CD4-positive, CD25-positive, alpha-beta regulatory T cell (primary cell): Measurements from ENCODE around the gene NDUFAF5. TPM values are rescaled to one million over a fixed set of nuclear protein-coding genes. Genes with fewer than 3 reads are reported as not detected.
"Not testable (repeated sequence)": the region's sequence is repeated elsewhere in the genome, so short reads cannot be mapped to it uniquely, and the experiment has no call there.

Experiments
- ATAC-seq, 2 donors: fragments of 150-1000 bp; cut with Tn5 transposase; one replicate each; pipeline ENCODE4 v1.10.0; 2021; ENCODE audit warnings: low read depth in 2 of 2, moderate number of reproducible peaks in 2 of 2, moderate library complexity in 1 of 2
- DNase-seq, 3 donors: peaks; one replicate each; pipeline versions ENCODE4 v3.0.0 to v3.0.0-alpha.2; 2012 to 2022; ENCODE audit warnings: mixed read lengths in 1 of 3
- H3K27ac ChIP-seq: one replicate; pipeline ENCODE4 v1.7.0; 2013; ENCODE audit warnings: mild to moderate bottlenecking, low read length; ENCODE audit not compliant: insufficient read depth, poor library complexity, severe bottlenecking
- H3K27me3 ChIP-seq: one replicate; pipeline ENCODE4 v1.7.0; 2013; ENCODE audit warnings: low read length; ENCODE audit not compliant: control insufficient read depth, insufficient read depth
- H3K36me3 ChIP-seq: one replicate; pipeline ENCODE4 v1.7.0; 2013; ENCODE audit warnings: mild to moderate bottlenecking, low read length, moderate library complexity; ENCODE audit not compliant: control insufficient read depth, insufficient read depth
- H3K4me1 ChIP-seq: 2 replicates; pipeline ENCODE4 v1.7.0; 2013; ENCODE audit warnings: mild to moderate bottlenecking, low read length; ENCODE audit not compliant: insufficient read depth, control insufficient read depth, poor library complexity, severe bottlenecking
- H3K4me3 ChIP-seq: one replicate; pipeline ENCODE4 v1.7.0; 2013; ENCODE audit warnings: low read depth, mild to moderate bottlenecking, low read length, moderate library complexity
- H3K9me3 ChIP-seq, 2 experiments: 1 replicate in 1 of 2; 2 replicates in 1 of 2; pipeline ENCODE4 v1.7.0; 2013; ENCODE audit warnings: low read length in 2 of 2, mild to moderate bottlenecking in 1 of 2, moderate library complexity in 1 of 2; ENCODE audit not compliant: control insufficient read depth in 2 of 2
- H3K27ac Mint-ChIP-seq, 3 donors: one replicate each; pipeline ENCODE4 v1.8.0; 2020 to 2022; ENCODE audit warnings: mild to moderate bottlenecking in 3 of 3, mixed read lengths in 3 of 3, moderate library complexity in 2 of 3
- H3K27me3 Mint-ChIP-seq: one replicate; pipeline ENCODE4 v1.8.0; 2022; ENCODE audit warnings: mild to moderate bottlenecking, mixed read lengths
- H3K36me3 Mint-ChIP-seq: one replicate; pipeline ENCODE4 v1.8.0; 2020; ENCODE audit warnings: mixed read lengths
- H3K4me1 Mint-ChIP-seq, 4 donors: one replicate each; pipeline ENCODE4 v1.8.0; 2020 to 2022; ENCODE audit warnings: mixed read lengths in 4 of 4, mild to moderate bottlenecking in 1 of 4
- H3K4me3 Mint-ChIP-seq, 4 donors: one replicate each; pipeline ENCODE4 v1.8.0; 2020 to 2022; ENCODE audit warnings: mild to moderate bottlenecking in 4 of 4, mixed read lengths in 4 of 4, moderate library complexity in 3 of 4
- H3K9me3 Mint-ChIP-seq, 7 donors: one replicate each; pipeline ENCODE4 v1.8.0; 2020 to 2022; ENCODE audit warnings: mixed read lengths in 7 of 7, mild to moderate bottlenecking in 3 of 7, moderate library complexity in 2 of 7
- polyA plus RNA-seq, 4 donors: library from polyadenylated mRNA; unstranded; fragments of 300-500 nt; fragmentation: Illumina TruSeq; gene quantifications; one replicate each; pipeline ENCODE4 v1.2.3, GENCODE V29; 2021
- total RNA-seq: library from RNA; stranded (reverse); gene quantifications from one replicate; pipeline ENCODE4 v1.2.3, GENCODE V29; 2022

NDUFAF5 gene
- total RNA-seq (51.4 TPM), polyA plus RNA-seq (10 to 100 TPM in 3 of 4 donors, 1 to 10 TPM in 1; 7.3 to 17.8 (median 11.2) TPM)

DNA sequence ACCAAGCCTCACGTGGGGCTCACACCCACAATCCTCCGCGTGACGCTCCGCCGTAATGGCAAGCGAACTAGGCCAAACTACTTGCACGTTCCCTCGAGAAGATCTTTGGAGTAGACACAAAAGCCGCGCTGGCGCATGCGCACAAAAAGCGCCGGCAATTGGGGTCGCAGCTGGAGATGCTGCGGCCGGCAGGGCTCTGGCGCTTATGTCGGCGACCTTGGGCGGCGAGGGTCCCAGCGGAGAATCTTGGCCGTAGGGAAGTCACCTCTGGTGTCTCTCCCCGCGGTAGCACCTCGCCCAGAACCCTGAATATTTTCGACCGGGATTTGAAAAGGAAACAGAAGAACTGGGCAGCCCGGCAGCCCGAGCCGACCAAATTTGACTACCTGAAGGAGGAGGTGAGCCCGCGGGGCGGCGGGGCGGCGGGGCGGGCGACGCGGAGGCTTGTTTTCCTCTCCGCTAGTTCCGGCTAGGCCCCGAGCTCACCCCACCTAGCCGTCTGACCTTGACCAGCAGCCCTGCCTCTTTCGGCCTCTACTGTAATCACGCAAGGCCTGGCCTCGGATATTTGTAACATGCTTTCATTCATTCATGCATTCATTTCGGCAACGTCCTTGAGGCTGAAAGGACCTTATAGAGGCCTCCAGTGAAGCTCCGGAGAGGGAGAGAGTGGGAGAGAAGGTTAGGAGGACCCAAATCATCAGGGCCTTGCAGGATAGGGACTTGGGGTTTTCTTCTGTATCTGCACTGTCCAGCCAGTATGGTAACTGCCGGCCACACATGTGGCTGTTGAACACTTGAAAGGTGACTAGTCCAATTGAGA, at the start of gene NDUFAF5, which contains the start of gene ESF1:
Gene NDUFAF5, plus strand, starts transcription at position 136 of the 823 bp plus-strand sequence. Its CDS starts 41 bp downstream, at position 177.
Gene ESF1, minus strand, starts transcription at position 27 of the 823 bp plus-strand sequence. CDS start 1,779 bp downstream, outside the sequence.
- Histone ChIP-seq H3K27me3 (no peaks in the 10 kb centered on the region), H3K36me3 (peaks cover 12% of the 10 kb centered on the region), H3K9me3 (no peaks in the 10 kb centered on the region), H3K27ac (peak within 1 kb of the TSS; percentile 87), H3K4me3 (peak within 1 kb of the TSS; percentile 98), H3K4me1 (peaks cover 33% of the 10 kb centered on the region)
- ATAC-seq (peak; percentile 99), DNase-seq (peak; percentile 88 to 96 (median 92))
- Mint-ChIP-seq H3K9me3 (no peaks in the 10 kb centered on the region), H3K4me3 (peak within 1 kb of the TSS; percentile 93 to 100 (median 98)), H3K27ac (peak within 1 kb of the TSS; percentile 96 to 99 (median 98)), H3K36me3 (peaks cover 37% of the 10 kb centered on the region), H3K27me3 (no peaks in the 10 kb centered on the region), H3K4me1 (peaks cover 33 to 71% (median 34%) of the 10 kb centered on the region in 4 donors)

- H3K36me3 Mint-ChIP-seq: peaks cover 58% of the 10 kb centered on the region
- H3K4me3 Mint-ChIP-seq: no peak overlapping the region
Observed at GRCh38 chr20:13735826-13736225, 49.0 kb upstream of the NDUFAF5 start.

GRCh38 chr20:13736436-13737191, 48.2 kb upstream of the NDUFAF5 start:
- H3K4me1 Mint-ChIP-seq: peaks cover 0 to 15% (median 2%) of the 10 kb centered on the region in 4 donors
- Histone ChIP-seq H3K9me3 (peaks cover 4 to 5% of the 10 kb centered on the region in 2 experiments), H3K4me3 (no peak overlapping the region), H3K36me3 (peaks cover 28% of the 10 kb centered on the region), H3K27me3 (no peaks in the 10 kb centered on the region), H3K27ac (no peak overlapping the region), H3K4me1 (no peaks in the 10 kb centered on the region)
- peaks cover 64% of the 10 kb centered on the region for H3K36me3 Mint-ChIP-seq
- DNase-seq (no peak), ATAC-seq (no peak)
- peak overlapping the region in 1 of 3 donors; percentile 37 for H3K27ac Mint-ChIP-seq
- no peaks in the 10 kb centered on the region for H3K27me3 Mint-ChIP-seq
- peaks cover 0 to 14% (median 3%) of the 10 kb centered on the region in 7 donors for H3K9me3 Mint-ChIP-seq
- H3K4me3 Mint-ChIP-seq: no peak overlapping the region

More at GRCh38 chr20:13735826-13736225, 49.0 kb upstream of the NDUFAF5 start:
- Histone ChIP-seq H3K4me3 (no peak overlapping the region), H3K27ac (no peak overlapping the region), H3K27me3 (no peaks in the 10 kb centered on the region), H3K36me3 (peaks cover 25% of the 10 kb centered on the region), H3K4me1 (no peaks in the 10 kb centered on the region), H3K9me3 (peaks cover 2 to 3% of the 10 kb centered on the region in 2 experiments)
- DNase-seq: no peak
- ATAC-seq: no peak
- peaks cover 0 to 7% (median under 1%) of the 10 kb centered on the region in 7 donors for H3K9me3 Mint-ChIP-seq
- peak overlapping the region in 1 of 3 donors; percentile 43 for H3K27ac Mint-ChIP-seq
- no peaks in the 10 kb centered on the region for H3K27me3 Mint-ChIP-seq
- H3K4me1 Mint-ChIP-seq: peaks cover 0 to 15% (median 2%) of the 10 kb centered on the region in 4 donors

DNA sequence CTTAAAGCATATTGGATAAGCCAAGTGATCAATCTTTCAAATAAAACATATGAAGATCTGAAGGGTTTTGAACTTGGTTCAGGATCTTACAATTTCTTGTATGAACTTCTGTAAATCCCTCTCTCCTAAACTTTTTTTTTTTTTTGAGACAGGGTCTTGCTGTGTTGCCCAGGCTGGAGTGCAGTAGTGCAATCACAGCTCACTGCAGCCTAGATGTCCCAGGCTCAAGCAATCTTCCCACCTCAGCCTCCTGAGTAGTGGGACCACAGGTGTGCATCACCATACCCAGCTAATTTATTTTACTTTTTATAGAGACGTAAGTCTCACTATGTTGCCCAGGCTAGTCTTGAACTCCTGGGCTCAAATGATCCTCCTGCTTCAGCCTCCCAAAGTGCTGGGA, 46.6 kb upstream of the NDUFAF5 start:
- ATAC-seq: not testable (repeated sequence)

DNA sequence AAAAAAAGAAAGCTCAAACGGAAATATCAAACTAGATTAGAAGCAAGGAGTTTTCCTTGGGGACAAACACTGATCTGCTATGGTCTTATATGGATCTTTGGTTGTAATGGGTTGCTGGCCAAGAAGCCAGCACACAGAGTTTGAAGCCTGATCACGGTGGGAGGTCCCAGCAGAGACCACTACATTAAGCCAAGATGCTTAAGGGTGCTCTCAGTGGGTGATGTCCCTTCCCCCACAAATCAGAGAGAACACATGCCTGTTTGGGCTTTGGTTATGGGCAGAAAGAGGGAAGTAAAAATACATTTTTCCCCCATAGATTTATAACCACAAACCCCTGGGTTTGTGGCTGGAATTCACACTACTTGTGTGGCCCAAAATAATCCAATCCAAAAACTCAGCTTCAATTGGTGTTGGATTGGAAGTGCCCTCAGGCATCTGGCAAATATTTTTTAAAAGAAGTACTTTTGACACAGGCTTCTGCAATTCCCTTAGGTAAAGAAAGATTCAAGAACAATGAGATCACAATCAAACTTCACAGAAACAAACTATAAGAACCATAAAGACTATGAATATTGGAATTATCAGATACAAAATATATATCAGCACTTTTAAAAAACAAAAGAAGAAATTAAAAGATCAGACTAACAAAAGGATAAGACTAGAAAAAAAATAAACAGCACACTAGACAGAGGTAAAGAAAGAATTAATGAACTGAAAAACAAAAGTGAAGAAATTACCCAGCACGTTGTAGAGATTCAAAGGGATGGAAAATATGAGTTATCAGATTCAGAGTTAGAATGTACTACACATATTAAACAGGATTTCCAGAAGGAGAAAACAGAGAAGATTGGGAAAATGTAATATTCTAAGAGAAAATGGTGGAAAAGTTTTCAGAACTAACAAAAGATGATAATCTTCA, 44.8 kb upstream of the NDUFAF5 start:
- Histone ChIP-seq H3K4me3 (no peak overlapping the region), H3K27ac (no peak overlapping the region), H3K36me3 (peaks cover 11% of the 10 kb centered on the region), H3K9me3 (peaks cover 4 to 5% of the 10 kb centered on the region in 2 experiments), H3K4me1 (no peaks in the 10 kb centered on the region), H3K27me3 (no peaks in the 10 kb centered on the region)
- peaks cover 61% of the 10 kb centered on the region for H3K36me3 Mint-ChIP-seq
- peaks cover 0 to 14% (median 3%) of the 10 kb centered on the region in 7 donors for H3K9me3 Mint-ChIP-seq
- H3K27ac Mint-ChIP-seq: peak overlapping the region in 1 of 3 donors; percentile 90
- peaks cover 0 to 10% (median 4%) of the 10 kb centered on the region in 4 donors for H3K4me1 Mint-ChIP-seq
- no peak for DNase-seq
- no peak for ATAC-seq
- no peak overlapping the region for H3K4me3 Mint-ChIP-seq
- H3K27me3 Mint-ChIP-seq: no peaks in the 10 kb centered on the region

More for the DNA sequence above, 46.6 kb upstream of the NDUFAF5 start:
- H3K4me3 Mint-ChIP-seq, H3K27ac Mint-ChIP-seq, H3K4me3 ChIP-seq, H3K27me3 Mint-ChIP-seq, DNase-seq, H3K4me1 ChIP-seq, H3K27me3 ChIP-seq, H3K9me3 ChIP-seq, H3K27ac ChIP-seq: not testable (repeated sequence)
- peaks cover 18% of the 10 kb centered on the region for H3K36me3 ChIP-seq
- peaks cover 0 to 14% (median 3%) of the 10 kb centered on the region in 7 donors for H3K9me3 Mint-ChIP-seq
- peaks cover 0 to 15% (median 2%) of the 10 kb centered on the region in 4 donors for H3K4me1 Mint-ChIP-seq
- H3K36me3 Mint-ChIP-seq: peaks cover 59% of the 10 kb centered on the region

DNA sequence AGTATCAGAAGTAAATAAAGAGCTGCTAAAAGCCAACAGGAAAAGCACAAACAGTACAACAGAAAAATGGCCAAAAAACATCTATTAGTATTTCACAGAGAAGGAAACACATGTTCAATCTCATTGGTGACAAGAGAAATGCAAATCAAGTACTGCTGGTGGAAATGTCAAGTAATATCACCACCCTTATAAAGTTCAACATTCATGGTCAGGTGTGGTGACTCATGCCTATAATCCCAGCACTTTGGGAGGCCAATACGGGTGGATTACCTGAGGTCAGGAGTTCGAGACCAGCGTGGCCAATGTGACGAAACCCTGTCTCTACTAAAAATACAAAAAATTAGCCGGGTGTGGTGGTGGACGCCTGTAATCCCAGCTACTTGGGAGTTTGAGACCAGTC, 42.9 kb upstream of the NDUFAF5 start:
- peaks cover 4 to 5% of the 10 kb centered on the region in 2 experiments for H3K9me3 ChIP-seq
- H3K4me1 ChIP-seq: no peaks in the 10 kb centered on the region
- H3K4me1 Mint-ChIP-seq: peaks cover 0 to 5% (median 2%) of the 10 kb centered on the region in 4 donors
- no peak for DNase-seq
- H3K4me3 ChIP-seq: no peak overlapping the region
- H3K27me3 ChIP-seq: no peaks in the 10 kb centered on the region
- no peak overlapping the region for H3K4me3 Mint-ChIP-seq
- peaks cover 63% of the 10 kb centered on the region for H3K36me3 Mint-ChIP-seq
- no peak overlapping the region for H3K27ac Mint-ChIP-seq
- no peak overlapping the region for H3K27ac ChIP-seq
- no peaks in the 10 kb centered on the region for H3K27me3 Mint-ChIP-seq
- ATAC-seq: no peak
- peaks cover 11% of the 10 kb centered on the region for H3K36me3 ChIP-seq
- H3K9me3 Mint-ChIP-seq: peaks cover 0 to 14% (median 3%) of the 10 kb centered on the region in 7 donors
